HepG2 (cell line): Measurements from ENCODE around the gene ODC1. TPM values are rescaled to one million over a fixed set of nuclear protein-coding genes. Genes with fewer than 3 reads are reported as not detected.

ENCODE experiments used
- HNF4G ChIP-seq, 2 experiments: sonication (generic) in 1 of 2; formaldehyde crosslinking in 1 of 2; IDR thresholded peaks; 2 replicates each; pipeline versions ENCODE4 v1.4.0 to v1.6.1; 2011 to 2020; ENCODE audit warnings: borderline replicate concordance in 2 of 2, low read depth in 2 of 2, mild to moderate bottlenecking in 2 of 2, low read length in 1 of 2, missing genetic modification reagents in 1 of 2, moderate library complexity in 1 of 2
- LCORL ChIP-seq, 2 experiments: fragments of 450-650 bp in 1 of 2; sonication (generic) in 1 of 2; formaldehyde crosslinking in 1 of 2; IDR thresholded peaks; 2 replicates each; pipeline versions ENCODE4 v1.5.0 to v1.6.1; 2017 to 2020; ENCODE audit warnings: antibody characterized with exemption in 1 of 2, missing genetic modification reagents in 1 of 2
- PLRG1 ChIP-seq: fragments of 450-650 bp; conservative IDR thresholded peaks from 2 replicates; pipeline ENCODE4 v1.6.1; 2016
- RBAK ChIP-seq: sonication (generic); formaldehyde crosslinking; IDR thresholded peaks from 2 replicates; pipeline ENCODE4 v1.5.1; 2020; ENCODE audit warnings: mild to moderate bottlenecking, missing genetic modification reagents
- TCF7L2 ChIP-seq: IDR thresholded peaks from 2 replicates; pipeline ENCODE4 v1.6.1; 2011; ENCODE audit warnings: mild to moderate bottlenecking, low read depth, low read length, moderate library complexity
- ZBTB20 ChIP-seq: sonication (generic); formaldehyde crosslinking; IDR thresholded peaks from 2 replicates; pipeline ENCODE4 v1.8.1; 2023; ENCODE audit warnings: missing genetic modification reagents, low read depth, mild to moderate bottlenecking, borderline replicate concordance
- ZFP82 ChIP-seq: sonication (generic); formaldehyde crosslinking; IDR thresholded peaks from 2 replicates; pipeline ENCODE4 v1.5.1; 2020; ENCODE audit warnings: mild to moderate bottlenecking, missing genetic modification reagents, borderline replicate concordance
- ZNF562 ChIP-seq: sonication (generic); formaldehyde crosslinking; IDR thresholded peaks from 2 replicates; pipeline ENCODE4 v1.8.0; 2022; ENCODE audit warnings: missing genetic modification reagents, borderline replicate concordance
- polyA plus RNA-seq, 8 experiments: library from polyadenylated mRNA; depleted of rRNA in 3 of 8; stranded (reverse) in 7 of 8; unstranded in 1 of 8; fragments of >200 nt; fragmentation: Illumina TruSeq in 4 of 8; extraction: Trizol in 4 of 8; gene quantifications; 2 replicates each; pipeline versions ENCODE4 v1.2.1 to v1.2.3, GENCODE V29; 2011 to 2016; ENCODE audit warnings: low read depth in 4 of 8, missing spikeins in 1 of 8, mixed read lengths in 1 of 8; ENCODE audit not compliant: insufficient read depth in 1 of 8
- total RNA-seq, 5 experiments: library from RNA; depleted of rRNA; stranded (reverse); fragments of >200 nt; fragmentation: Illumina TruSeq; extraction: Trizol; gene quantifications; 2 replicates each; pipeline ENCODE4 v1.2.3, GENCODE V29; 2016; ENCODE audit warnings: low read depth in 1 of 5
- TF ChIP-seq, protein P1 (sequence below): sonication (generic); formaldehyde crosslinking; conservative IDR thresholded peaks from 2 replicates; pipeline ENCODE4 v1.8.1; 2023; ENCODE audit warnings: missing genetic modification reagents
- TF ChIP-seq, protein P2 (sequence below): IDR thresholded peaks from 2 replicates; pipeline ENCODE4 v1.6.1; 2012; ENCODE audit warnings: low read depth, low read length, improper control_type of control experiment

Gene ODC1
- total and polyA plus RNA-seq, 2 of the 13 experiments (the other 11 are each of a cell fraction or from before 2014, with no cell fraction given) = 142 to 371 TPM

DNA sequence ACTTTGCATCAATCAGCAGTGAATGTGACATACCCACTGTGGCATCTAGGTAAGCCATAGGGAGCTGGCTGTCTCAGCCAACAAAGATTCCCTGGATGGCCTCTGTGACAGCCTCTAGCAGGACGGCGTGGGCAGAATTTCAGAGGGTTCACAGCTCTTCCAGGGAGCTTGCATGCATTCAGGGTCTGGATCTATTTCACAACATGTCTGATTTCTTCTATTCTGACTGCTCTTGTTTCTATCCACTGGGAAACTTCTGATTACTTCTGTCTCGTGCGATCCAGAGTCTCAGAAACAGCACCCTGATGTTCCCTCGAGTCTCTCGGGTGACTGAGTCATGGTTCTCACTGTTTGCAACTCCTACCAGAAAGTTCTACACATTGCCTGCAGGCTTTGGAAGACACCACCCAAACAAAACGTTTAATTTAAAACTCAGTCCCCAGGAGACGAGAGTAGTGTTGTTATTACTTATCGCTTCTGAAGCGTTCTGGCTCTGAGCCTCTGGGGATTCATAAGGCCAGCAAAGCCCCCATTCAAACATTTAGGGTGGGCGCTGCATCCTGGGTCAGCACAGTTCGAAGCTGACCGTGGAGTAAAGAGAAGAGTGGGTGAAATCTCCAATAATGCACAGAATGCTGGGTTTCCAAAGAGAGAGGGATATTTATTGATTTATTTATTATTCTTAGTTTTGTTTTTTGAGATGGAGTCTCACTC, 41.9 kb upstream of the ODC1 start (continued):
- TF ChIP-seq ZNF562 (CRISPR knock-in tag) (no peak), HNF4G (IDR thresholded peaks at IDR 0.05; ENCODE audit: borderline replicate concordance, low read depth, low read length) (no peak), HNF4G (CRISPR knock-in tag; IDR thresholded peaks at IDR 0.05; ENCODE audit: borderline replicate concordance, low read depth) (no peak), TCF7L2 (no peak), RBAK (CRISPR knock-in tag) (no peak), ZBTB20 (0 out of 2 replicates have a peak, but pooled peaks have one; percentile 23), LCORL (IDR thresholded peaks at IDR 0.05) (no peak), LCORL (CRISPR knock-in tag; IDR thresholded peaks at IDR 0.05) (no peak), PLRG1 (no peak), ZFP82 (CRISPR knock-in tag) (0 out of 2 replicates have a peak, but pooled peaks have one; percentile 16)
- TF ChIP-seq, protein P1, sequence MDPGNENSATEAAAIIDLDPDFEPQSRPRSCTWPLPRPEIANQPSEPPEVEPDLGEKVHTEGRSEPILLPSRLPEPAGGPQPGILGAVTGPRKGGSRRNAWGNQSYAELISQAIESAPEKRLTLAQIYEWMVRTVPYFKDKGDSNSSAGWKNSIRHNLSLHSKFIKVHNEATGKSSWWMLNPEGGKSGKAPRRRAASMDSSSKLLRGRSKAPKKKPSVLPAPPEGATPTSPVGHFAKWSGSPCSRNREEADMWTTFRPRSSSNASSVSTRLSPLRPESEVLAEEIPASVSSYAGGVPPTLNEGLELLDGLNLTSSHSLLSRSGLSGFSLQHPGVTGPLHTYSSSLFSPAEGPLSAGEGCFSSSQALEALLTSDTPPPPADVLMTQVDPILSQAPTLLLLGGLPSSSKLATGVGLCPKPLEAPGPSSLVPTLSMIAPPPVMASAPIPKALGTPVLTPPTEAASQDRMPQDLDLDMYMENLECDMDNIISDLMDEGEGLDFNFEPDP (CRISPR knock-in tag) = no peak
- TF ChIP-seq, protein P2, sequence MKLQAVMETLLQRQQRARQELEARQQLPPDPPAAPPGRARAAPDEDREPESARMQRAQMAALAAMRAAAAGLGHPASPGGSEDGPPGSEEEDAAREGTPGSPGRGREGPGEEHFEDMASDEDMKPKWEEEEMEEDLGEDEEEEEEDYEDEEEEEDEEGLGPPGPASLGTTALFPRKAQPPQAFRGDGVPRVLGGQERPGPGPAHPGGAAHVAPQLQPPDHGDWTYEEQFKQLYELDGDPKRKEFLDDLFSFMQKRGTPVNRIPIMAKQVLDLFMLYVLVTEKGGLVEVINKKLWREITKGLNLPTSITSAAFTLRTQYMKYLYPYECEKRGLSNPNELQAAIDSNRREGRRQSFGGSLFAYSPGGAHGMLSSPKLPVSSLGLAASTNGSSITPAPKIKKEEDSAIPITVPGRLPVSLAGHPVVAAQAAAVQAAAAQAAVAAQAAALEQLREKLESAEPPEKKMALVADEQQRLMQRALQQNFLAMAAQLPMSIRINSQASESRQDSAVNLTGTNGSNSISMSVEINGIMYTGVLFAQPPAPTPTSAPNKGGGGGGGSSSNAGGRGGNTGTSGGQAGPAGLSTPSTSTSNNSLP = no peak
